ENCODE data around the gene SERTAD2. TPM values are rescaled to one million over a fixed set of nuclear protein-coding genes. Genes with fewer than 3 reads are reported as not detected.
A peak's percentile ranks its signal among the peaks of the same experiment; 100 is the strongest.

Gene SERTAD2
- 19.2 and 26.2 TPM in 2 replicates for total RNA-seq (ENCODE audit: low replicate concordance)
- long read RNA-seq, partial matches to known transcripts: 0 of 7 reads
- long read RNA-seq, other reads (novel, unspliced or antisense): 7 of 7 reads

GRCh38 chr2:64653109-64654062 lies at the start of gene SERTAD2:
Gene SERTAD2, minus strand, starts transcription at chr2:64653913. Its CDS starts 17,042 bp downstream, at chr2:64636871.
- Mint-ChIP-seq H3K9me3 (no peaks in the 10 kb centered on the region), H3K4me1 (ENCODE audit: unreplicated experiment) (peaks cover 54% of the 10 kb centered on the region), H3K27me3 (no peaks in the 10 kb centered on the region), H3K27ac (peak within 1 kb of the TSS; percentile 98), H3K36me3 (no peaks in the 10 kb centered on the region), H3K4me3 (peak within 1 kb of the TSS; percentile 91)
- peak; percentile 37 for TF ChIP-seq CTCF (conservative IDR thresholded peaks at IDR 0.05)
- DNase-seq (ENCODE audit: extremely low spot score, unreplicated experiment): peak; percentile 92

GRCh38 chr2:64700133-64700809 lies 46.6 kb upstream of the SERTAD2 start:
- Mint-ChIP-seq H3K27ac (no peak overlapping the region), H3K27me3 (no peaks in the 10 kb centered on the region), H3K9me3 (no peaks in the 10 kb centered on the region), H3K36me3 (no peaks in the 10 kb centered on the region), H3K4me3 (no peak overlapping the region), H3K4me1 (ENCODE audit: unreplicated experiment) (peaks cover 26% of the 10 kb centered on the region)
- no peak for TF ChIP-seq CTCF (conservative IDR thresholded peaks at IDR 0.05)
- no peak for DNase-seq (ENCODE audit: extremely low spot score, unreplicated experiment)

GRCh38 chr2:64699712-64700111 lies 46.0 kb upstream of the SERTAD2 start:
- TF ChIP-seq CTCF (conservative IDR thresholded peaks at IDR 0.05): no peak
- Mint-ChIP-seq H3K4me1 (ENCODE audit: unreplicated experiment) (peaks cover 26% of the 10 kb centered on the region), H3K27ac (no peak overlapping the region), H3K27me3 (no peaks in the 10 kb centered on the region), H3K4me3 (no peak overlapping the region), H3K36me3 (no peaks in the 10 kb centered on the region), H3K9me3 (no peaks in the 10 kb centered on the region)
- DNase-seq (ENCODE audit: extremely low spot score, unreplicated experiment): no peak

- no peak overlapping the region for H3K4me3 Mint-ChIP-seq
- no peak for DNase-seq (ENCODE audit: extremely low spot score, unreplicated experiment)
- TF ChIP-seq CTCF (conservative IDR thresholded peaks at IDR 0.05): no peak
- peaks cover 26% of the 10 kb centered on the region for H3K4me1 Mint-ChIP-seq (ENCODE audit: unreplicated experiment)
- H3K9me3 Mint-ChIP-seq: no peaks in the 10 kb centered on the region
- H3K27ac Mint-ChIP-seq: no peak overlapping the region
- H3K36me3 Mint-ChIP-seq: no peaks in the 10 kb centered on the region
- no peaks in the 10 kb centered on the region for H3K27me3 Mint-ChIP-seq
These were observed 45.1 kb upstream of the SERTAD2 start for GRCh38 chr2:64698668-64699444.

- H3K4me3 Mint-ChIP-seq: no peak overlapping the region
- H3K4me1 Mint-ChIP-seq (ENCODE audit: unreplicated experiment): peaks cover 26% of the 10 kb centered on the region
- no peak overlapping the region for H3K27ac Mint-ChIP-seq
- DNase-seq (ENCODE audit: extremely low spot score, unreplicated experiment): no peak
- H3K27me3 Mint-ChIP-seq: no peaks in the 10 kb centered on the region
- TF ChIP-seq CTCF (conservative IDR thresholded peaks at IDR 0.05): no peak
- H3K9me3 Mint-ChIP-seq: no peaks in the 10 kb centered on the region
- no peaks in the 10 kb centered on the region for H3K36me3 Mint-ChIP-seq
These were observed 44.5 kb upstream of the SERTAD2 start for GRCh38 chr2:64698177-64698643.
